Measurements from ENCODE around the gene FXN. TPM values are rescaled to one million over a fixed set of nuclear protein-coding genes. Genes with fewer than 3 reads are reported as not detected.

Gene FXN
- polyA plus RNA-seq, 3 donors: 9.1 to 27.3 (median 15.9) TPM

DNA sequence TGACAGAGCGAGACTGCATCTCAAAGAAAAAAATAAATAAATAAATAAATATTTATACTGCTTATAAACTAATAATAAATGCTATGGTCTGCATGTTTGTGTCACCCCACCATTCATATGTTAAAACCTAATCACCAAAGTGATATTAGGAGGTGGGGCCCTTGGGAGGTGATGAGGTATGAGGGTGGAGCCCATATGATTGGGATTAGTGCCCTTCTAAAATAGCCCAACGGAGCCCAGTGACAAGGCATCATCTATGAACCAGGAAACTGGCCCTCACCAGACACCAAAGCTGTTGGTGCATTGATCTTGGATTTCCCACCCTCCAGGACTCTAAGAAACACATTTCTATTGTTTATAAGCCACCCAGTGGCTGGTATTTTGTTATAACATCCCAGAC lies 5.1 kb downstream of the FXN start:
- H3K36me3 ChIP-seq (replicated peaks in 1 of 2; ENCODE audit: control insufficient read depth in 1 of 2, insufficient read depth in 2 of 2, low read length in 2 of 2): peaks cover 0 to 3% of the 10 kb centered on the region in 2 donors
- H3K27me3 Mint-ChIP-seq (ENCODE audit: low read depth in 3 of 3): peaks cover 0 to 3% (median 1%) of the 10 kb centered on the region in 3 donors
- H3K9ac ChIP-seq (ENCODE audit: insufficient read depth, low read length, poor library complexity, severe bottlenecking): no peak overlapping the region
- no peak for TF ChIP-seq CTCF (IDR thresholded peaks at IDR 0.05)
- H3K27ac ChIP-seq (ENCODE audit: low read depth in 1 of 2, low read length in 2 of 2): no peak overlapping the region
- H3K27me3 ChIP-seq (ENCODE audit: control insufficient read depth in 2 of 2, insufficient read depth in 2 of 2, low read length in 2 of 2): no peaks in the 10 kb centered on the region
- H3K4me2 ChIP-seq (replicated peaks; ENCODE audit: extremely low read depth, low read length, poor library complexity, severe bottlenecking): no peak overlapping the region
- no peak overlapping the region for H3K27ac Mint-ChIP-seq
- no peak for DNase-seq
- intact Hi-C loops (cut with micrococcal nuclease): no loop called here
- peaks cover 13% of the 10 kb centered on the region in 2 donors for H3K36me3 Mint-ChIP-seq
- H3K4me3 ChIP-seq (replicated peaks in 1 of 3; ENCODE audit: low read depth in 2 of 3, low read length in 3 of 3): no peak overlapping the region
- H3K4me1 ChIP-seq (ENCODE audit: control insufficient read depth in 1 of 2, insufficient read depth in 2 of 2, low read length in 2 of 2): peaks cover 6 to 9% of the 10 kb centered on the region in 2 donors
- no CpG with 5 or more reads among the region's 2 CpGs for WGBS (ENCODE audit: insufficient coverage)
- no peak overlapping the region for H2AFZ ChIP-seq (ENCODE audit: insufficient read depth, low read depth, low read length, poor library complexity, severe bottlenecking)
- H3K79me2 ChIP-seq (ENCODE audit: insufficient read depth, low read length): peaks cover 52% of the 10 kb centered on the region
- H3K9me3 Mint-ChIP-seq: peaks cover 0 to 4% (median 0%) of the 10 kb centered on the region in 7 donors
- H3K9me3 ChIP-seq (replicated peaks in 1 of 2; ENCODE audit: control insufficient read depth in 1 of 2, insufficient read depth in 1 of 2, low read length in 2 of 2): no peaks in the 10 kb centered on the region
- H4K20me1 ChIP-seq (ENCODE audit: insufficient read depth, low read length): no peaks in the 10 kb centered on the region
- H3K4me1 Mint-ChIP-seq: peaks cover 16% of the 10 kb centered on the region
- no peak overlapping the region for H3K4me3 Mint-ChIP-seq

DNA sequence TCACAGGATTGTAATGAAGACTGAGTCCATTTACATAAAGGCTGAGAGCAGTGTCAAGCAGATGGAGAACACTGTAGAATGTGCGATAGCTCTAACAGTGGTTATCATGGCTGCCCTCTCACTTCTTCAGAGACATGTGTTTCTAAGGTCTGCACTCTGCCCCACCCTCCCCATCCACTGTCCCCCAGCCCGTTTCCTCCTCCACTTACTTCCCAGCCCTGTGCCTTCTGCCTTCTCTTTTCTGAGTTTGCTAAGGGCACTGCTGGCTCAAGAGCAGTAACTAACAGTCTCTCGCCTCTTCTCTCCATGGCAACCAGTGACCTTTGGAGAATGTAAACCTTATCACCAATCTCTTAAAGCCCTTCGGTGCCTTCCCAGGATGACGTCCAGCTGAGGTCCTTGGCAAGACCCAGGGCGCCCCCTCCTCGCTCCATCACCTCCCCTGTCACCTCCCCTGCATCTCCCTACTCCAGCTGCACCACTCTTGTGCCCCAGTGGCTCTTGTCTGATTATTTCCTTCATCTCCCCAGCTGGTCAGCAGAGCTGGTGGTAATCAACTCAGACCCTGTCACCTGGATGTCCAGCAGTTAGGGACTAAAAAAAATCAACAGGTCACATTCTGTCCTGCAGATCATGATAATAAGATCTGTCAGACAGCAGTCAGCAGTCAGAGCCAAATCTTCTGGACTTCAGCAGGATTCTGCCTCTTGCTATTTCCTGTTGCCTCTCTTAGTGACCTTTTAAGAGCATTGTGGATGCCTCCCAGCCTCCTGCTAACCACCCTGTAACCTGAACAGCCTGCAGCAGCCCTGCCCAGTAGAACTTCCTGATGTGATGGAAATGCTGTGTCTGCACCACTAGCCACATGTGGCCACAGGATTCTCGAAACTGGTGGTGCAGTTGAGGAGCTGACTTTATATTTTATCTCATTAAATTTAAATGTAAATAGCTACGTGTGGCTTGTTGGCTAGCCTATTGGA lies 9.0 kb downstream of the FXN start:
- H3K27ac Mint-ChIP-seq: peak overlapping the region in 2 of 7 donors; percentile 10 to 40
- WGBS (ENCODE audit: insufficient coverage): 80% methylated on average over 6 of the region's 9 CpGs

More for the DNA sequence above, 9.0 kb downstream of the FXN start:
- DNase-seq: no peak
- Histone ChIP-seq H3K36me3 (replicated peaks in 1 of 2; ENCODE audit: control insufficient read depth in 1 of 2, insufficient read depth in 2 of 2, low read length in 2 of 2) (peaks cover 22 to 37% of the 10 kb centered on the region in 2 donors), H3K4me2 (replicated peaks; ENCODE audit: extremely low read depth, low read length, poor library complexity, severe bottlenecking) (no peak overlapping the region), H2AFZ (ENCODE audit: insufficient read depth, low read depth, low read length, poor library complexity, severe bottlenecking) (no peak overlapping the region), H3K27ac (ENCODE audit: low read depth in 1 of 2, low read length in 2 of 2) (no peak overlapping the region), H3K79me2 (ENCODE audit: insufficient read depth, low read length) (peaks cover 25% of the 10 kb centered on the region), H3K27me3 (ENCODE audit: control insufficient read depth in 2 of 2, insufficient read depth in 2 of 2, low read length in 2 of 2) (no peaks in the 10 kb centered on the region), H3K4me1 (ENCODE audit: control insufficient read depth in 1 of 2, insufficient read depth in 2 of 2, low read length in 2 of 2) (no peaks in the 10 kb centered on the region), H3K9me3 (replicated peaks in 1 of 2; ENCODE audit: control insufficient read depth in 1 of 2, insufficient read depth in 1 of 2, low read length in 2 of 2) (no peaks in the 10 kb centered on the region), H3K9ac (ENCODE audit: insufficient read depth, low read length, poor library complexity, severe bottlenecking) (no peak overlapping the region), H4K20me1 (ENCODE audit: insufficient read depth, low read length) (no peaks in the 10 kb centered on the region), H3K4me3 (replicated peaks in 1 of 3; ENCODE audit: low read depth in 2 of 3, low read length in 3 of 3) (no peak overlapping the region)
- Mint-ChIP-seq H3K4me3 (no peak overlapping the region), H3K9me3 (peaks cover 0 to 4% (median 0%) of the 10 kb centered on the region in 7 donors), H3K36me3 (peaks cover 35 to 42% of the 10 kb centered on the region in 2 donors), H3K4me1 (peaks cover 10% of the 10 kb centered on the region), H3K27me3 (ENCODE audit: low read depth in 3 of 3) (peaks cover 0 to 6% (median 3%) of the 10 kb centered on the region in 3 donors)
- intact Hi-C loops (cut with micrococcal nuclease): no loop called here
- TF ChIP-seq CTCF (IDR thresholded peaks at IDR 0.05): no peak
